ENCODE data around the gene PAK5.

PAK5 gene

DNA sequence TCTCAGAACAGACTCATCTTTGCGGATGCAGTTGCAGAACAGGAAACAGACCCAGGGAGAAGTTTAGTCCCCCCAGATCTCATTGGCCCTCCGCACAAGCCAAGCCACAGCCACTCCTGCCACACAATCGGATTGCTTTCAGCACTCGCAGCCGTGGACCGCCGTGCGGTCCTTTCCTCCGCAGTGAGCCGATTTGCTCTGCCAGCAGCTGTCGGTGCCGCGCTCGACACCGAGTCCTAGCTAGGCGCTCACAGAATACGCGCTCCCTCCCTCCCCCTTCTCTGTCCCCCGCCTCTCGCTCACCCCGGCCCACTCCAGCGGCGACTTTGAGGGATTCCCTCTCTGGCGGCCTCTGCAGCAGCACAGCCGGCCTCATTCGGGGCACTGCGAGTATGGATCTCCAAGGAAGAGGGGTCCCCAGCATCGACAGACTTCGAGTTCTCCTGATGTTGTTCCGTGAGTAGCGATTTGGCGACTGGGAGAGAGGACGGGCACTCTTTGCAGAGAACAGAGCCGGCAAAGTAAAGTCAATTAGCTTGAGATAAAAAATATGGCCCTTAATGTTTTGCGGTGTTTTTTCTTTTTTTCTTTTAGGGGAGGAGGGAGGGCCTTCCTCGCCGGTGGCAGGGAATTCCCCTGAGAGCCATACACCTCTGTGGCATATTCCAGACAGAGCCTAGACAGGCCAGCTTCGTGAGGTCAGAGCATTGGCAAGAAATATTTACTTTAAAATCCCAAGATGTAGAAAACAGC lies 324.2 kb downstream of the PAK5 start, which contains the start of gene LAMP5:
LAMP5 (plus strand) TSS at position 130 of the 753 bp plus-strand sequence; CDS start at position 393, 263 bp downstream.
- no peak for ATAC-seq

GRCh38 chr20:9514072-9514460 lies 324.8 kb downstream of the PAK5 start:
- no peak for ATAC-seq

DNA sequence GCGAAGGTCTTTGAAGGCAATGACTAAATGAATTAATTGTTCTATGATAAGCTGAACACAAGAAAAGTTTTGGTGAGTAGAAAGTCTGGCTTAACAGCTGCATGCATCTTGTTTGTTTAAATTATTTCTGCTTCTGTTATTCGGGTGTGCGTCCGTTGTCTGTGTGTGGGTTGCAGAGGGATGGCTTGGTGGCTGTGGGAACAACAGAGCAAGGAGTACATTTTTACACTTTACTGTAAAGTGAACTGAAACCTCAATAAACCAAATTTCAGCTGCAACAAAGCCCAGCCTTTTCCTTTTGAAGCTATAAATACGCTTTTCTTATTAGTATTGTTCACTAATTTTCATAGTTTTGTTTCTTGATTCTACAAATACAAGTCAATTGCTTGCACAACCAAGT lies 328.0 kb downstream of the PAK5 start:
- ATAC-seq, result no peak

DNA sequence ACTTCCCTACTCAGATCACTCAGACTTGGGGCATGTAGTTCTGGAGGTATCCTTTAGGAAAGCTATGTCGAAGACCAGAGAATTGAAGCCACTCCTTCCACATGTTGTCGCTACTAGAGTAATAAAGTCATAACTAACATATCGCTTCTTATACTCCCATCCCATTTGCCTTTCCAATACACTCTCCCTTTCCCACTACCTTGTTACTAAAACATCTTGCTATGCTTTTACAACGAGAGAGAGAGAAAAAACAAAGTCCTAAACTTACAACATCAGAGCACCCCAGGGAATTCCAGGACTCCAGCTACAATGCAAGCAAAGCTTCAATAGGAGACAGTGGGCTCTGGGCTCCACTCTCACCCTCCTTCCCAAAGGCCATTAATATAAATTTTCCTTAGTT lies 329.6 kb downstream of the PAK5 start:
- no peak for ATAC-seq

GRCh38 chr20:9508696-9509178 lies 330.1 kb downstream of the PAK5 start:
- no peak for ATAC-seq

- ATAC-seq, result no peak
These were observed 330.6 kb downstream of the PAK5 start for GRCh38 chr20:9508240-9508661.

- ATAC-seq, result no peak
These were observed 331.2 kb downstream of the PAK5 start for GRCh38 chr20:9507544-9508239.

DNA sequence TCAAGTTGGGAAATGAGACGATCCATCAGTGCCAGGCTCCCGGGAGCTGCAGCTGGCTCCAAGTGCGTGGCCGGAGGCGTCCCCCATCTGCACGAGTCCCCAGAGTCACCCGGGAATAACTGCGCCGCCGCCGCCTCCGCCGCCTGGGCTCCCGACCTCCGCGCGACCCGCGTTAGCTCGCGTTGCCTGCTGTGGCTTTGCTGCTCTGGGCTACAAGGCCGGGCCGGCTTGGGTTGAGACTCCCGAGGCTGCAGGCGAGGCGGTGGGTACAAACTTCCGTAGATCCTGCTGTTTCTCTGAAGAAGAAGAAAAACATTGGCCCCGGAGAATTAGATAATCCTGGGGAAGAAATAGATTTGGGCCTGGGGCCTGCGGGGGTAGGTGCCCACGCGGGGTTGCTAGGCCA lies 331.9 kb downstream of the PAK5 start:
- no peak for ATAC-seq

GRCh38 chr20:9506280-9506821 lies 332.5 kb downstream of the PAK5 start:
- no peak for ATAC-seq

DNA sequence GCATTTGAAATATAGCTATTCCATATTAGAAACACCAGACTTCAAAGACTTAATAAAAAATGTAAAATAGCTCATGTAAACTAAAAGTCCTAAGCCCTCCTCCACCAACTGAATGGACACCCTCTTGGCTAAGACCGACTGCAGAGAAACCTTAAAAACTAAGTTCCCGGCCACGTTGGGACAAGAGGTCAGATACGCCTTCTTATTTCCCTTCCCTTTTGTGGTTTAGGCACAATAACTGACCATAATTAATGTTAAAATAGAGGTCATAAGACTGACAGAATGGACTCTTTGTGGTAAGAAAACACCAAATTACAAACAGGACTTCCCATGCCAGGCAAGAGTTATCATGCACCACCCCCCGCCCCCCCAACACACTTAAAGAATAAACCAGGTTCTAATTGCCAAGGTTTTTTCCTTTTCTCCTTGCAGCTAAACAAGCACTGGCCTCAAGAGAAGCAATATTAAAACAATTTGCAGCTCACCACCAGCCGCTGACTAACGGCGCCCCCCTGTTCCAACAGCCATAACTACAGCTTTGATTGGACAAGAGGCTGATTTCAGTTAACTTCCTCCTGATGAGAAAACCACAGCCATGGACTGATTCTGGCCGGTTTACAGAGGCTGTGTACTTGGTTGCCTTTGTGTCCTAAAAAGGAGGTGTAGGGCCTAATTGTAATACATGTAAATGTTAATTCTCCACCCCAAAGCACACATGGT lies 335.2 kb downstream of the PAK5 start:
- no peak for ATAC-seq

GRCh38 chr20:9501473-9501872 lies 337.4 kb downstream of the PAK5 start:
- no peak for ATAC-seq

DNA sequence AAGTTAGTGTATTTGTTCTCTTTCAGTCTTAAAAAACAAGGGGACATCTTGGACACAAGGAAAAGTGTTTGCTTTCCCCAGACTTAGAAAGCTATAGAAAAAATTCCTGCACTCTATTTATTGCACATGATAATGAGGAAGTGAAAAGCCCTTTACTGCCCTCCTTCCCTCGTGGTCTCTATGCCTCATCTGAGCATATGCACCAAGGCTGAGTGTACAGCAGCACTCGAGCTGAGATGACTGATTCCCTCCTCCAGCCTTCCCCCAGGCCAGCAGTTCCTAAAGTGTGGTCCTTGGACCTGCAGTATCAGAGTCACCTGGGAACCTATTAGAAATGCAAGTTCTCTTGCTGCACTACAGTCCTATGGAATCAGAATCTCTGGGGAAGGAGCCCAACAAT lies 338.8 kb downstream of the PAK5 start:
- no peak for ATAC-seq

DNA sequence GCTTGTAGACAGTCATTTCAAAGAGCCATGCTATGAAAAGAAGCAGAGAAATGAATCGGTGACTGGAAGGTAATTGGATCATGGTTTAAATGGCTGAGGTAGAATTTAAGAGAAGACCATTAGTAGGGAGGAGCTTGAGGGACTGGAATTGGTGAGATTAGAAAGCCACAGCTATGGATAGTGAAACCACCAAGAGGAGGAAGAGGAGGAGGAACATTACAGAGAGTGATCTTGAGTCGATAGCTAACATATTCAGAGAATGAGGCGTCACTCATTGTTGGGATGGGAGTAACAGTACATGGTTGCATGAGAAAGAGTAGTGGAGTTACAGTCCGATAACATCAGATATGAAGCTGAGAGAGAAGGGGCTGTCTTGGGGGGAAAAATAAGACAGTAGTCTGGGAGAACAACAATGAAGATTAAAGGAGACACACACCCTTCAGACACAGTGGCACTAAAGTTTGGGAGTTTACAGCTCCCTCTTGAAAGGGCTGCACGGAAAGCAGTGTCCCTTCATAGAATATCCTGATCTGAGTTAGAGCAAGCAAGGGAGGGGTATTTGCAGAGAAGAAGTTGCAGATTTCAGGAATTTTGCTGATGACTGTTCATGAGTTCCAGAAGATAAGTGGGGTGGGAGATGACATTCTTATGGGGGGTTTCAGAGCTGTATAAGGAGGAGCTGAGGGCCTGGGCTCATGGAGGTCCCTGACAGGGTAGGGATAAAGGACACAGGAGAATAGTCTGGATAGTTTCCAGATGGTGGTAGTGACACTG lies 339.6 kb downstream of the PAK5 start:
- ATAC-seq, result no peak

DNA sequence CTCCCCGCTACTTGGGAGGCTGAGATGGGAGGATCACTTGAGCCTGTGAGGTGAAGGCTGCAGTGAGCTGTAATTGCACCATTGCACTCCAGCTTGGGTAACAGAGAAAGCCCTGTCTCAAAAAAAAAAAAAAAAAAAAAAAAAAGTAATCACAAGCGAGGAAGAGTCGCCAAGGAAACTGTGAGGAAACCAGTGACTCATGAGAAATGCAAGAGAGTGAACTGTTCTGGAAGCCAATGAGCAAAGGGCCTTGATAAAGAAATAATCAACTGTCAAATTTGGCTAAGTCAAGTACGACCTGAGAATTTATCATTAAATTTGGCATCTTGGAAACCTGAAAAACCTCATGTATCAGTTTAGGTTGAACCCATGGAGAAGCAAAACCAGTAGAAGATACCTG lies 340.6 kb downstream of the PAK5 start:
- no peak for ATAC-seq

DNA sequence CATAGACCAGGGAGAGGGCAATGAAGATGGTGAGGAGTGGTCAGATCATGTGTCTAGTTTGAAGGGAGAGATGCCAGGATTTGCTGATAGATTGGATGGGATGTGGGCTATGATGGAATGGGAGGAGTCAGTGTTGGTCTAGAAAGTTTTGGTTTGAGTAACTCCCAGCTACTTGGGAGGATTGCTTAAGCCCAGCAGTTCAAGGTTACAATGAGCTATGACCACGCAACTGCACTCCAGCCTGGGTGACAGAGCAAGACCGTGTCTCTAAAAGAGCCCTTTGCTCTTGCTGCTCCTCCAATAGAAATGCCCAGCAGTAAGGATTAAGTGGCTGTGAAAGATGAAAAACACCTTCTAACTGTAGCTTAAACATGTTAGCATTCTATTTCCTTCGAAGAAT lies 342.7 kb downstream of the PAK5 start:
- no peak for ATAC-seq

DNA sequence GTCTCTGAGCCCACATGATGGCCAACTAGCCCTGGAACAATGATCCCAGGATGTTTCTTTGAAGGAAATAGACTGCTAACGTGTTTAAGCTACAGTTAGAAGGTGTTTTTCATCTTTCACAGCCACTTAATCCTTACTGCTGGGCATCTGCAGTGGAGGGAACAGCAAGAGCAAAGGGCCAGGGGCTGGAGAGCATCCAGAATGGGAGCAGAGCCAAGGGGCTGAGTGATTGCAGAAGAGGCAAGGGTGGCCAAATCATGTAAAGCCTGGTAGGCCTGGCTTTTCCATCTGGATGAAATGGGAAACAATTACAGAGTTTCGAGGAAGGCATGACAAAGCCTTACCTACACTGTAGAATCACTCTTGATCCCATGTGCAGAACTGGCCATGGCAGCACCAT lies 343.2 kb downstream of the PAK5 start:
- ATAC-seq, result no peak

- ATAC-seq, result no peak
These were observed 345.1 kb downstream of the PAK5 start for GRCh38 chr20:9493803-9494202.

GRCh38 chr20:9492067-9492466 lies 346.8 kb downstream of the PAK5 start:
- no peak for ATAC-seq

DNA sequence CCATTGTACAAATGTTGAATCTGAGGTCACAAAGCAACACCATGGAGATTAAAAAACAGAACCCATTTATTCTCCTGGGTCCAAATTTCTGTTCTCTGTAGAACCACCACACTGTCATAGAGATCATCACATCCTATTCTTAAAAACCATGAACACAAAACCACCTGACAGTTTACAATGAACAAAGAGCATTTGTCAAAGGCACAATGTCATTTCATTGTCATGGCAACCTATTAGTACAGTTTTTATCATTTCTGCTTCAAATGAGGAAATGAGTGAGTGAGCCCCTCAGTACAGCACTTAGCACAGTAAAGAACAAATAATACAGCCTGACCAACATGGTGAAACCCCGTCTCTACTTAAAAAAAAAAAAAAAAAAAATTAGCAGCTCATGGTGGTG lies 347.6 kb downstream of the PAK5 start:
- no peak for ATAC-seq

- ATAC-seq, result no peak
These were observed 348.2 kb downstream of the PAK5 start for GRCh38 chr20:9490631-9491030.

DNA sequence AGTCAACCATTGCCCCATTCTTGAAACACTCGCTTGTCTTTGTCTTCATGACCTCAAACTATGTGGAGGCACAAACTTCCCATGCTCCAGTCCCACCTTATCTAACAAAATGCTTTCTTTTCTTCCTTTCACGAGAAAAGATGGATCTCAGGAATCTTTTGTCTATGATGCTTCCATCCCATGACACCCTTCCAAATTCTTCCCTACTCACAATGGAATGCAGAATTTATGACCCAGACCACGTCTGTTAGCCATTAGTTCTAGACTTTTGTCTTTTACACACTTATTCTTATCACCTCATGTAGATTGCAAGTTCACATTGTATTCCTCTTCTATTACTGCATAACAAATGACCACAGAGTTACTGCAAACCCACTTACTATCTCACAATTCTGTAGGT lies 348.7 kb downstream of the PAK5 start:
- ATAC-seq, result no peak

- ATAC-seq, result no peak
These were observed 350.8 kb downstream of the PAK5 start for GRCh38 chr20:9488063-9488462.
